A549 (cell line): ENCODE results near the gene SLIT3.

Source experiments
- EHMT2 ChIP-seq: fragments of 200-600 bp; sonication (generic); IDR thresholded peaks from 2 replicates; pipeline ENCODE4 v1.6.1; 2016; ENCODE audit warnings: antibody characterized with exemption, low read depth, mild to moderate bottlenecking, moderate library complexity
- ESRRA ChIP-seq: fragments of 150-350 bp; IDR thresholded peaks from 2 replicates; pipeline ENCODE4 v1.6.1; 2014; ENCODE audit warnings: mild to moderate bottlenecking, low read length, borderline replicate concordance
- JUNB ChIP-seq: fragments of >200 bp; sonication (Bioruptor Twin); formaldehyde crosslinking; IDR thresholded peaks from 2 replicates; pipeline ENCODE4 v1.6.1; 2016
- KDM1A ChIP-seq: fragments of 200-600 bp; sonication (generic); IDR thresholded peaks from 2 replicates; pipeline ENCODE4 v1.6.1; 2016; ENCODE audit warnings: low read depth, mild to moderate bottlenecking
- KDM5A ChIP-seq: fragments of 200-600 bp; sonication (generic); IDR thresholded peaks from 2 replicates; pipeline ENCODE4 v1.6.1; 2016; ENCODE audit warnings: antibody characterized with exemption, mild to moderate bottlenecking
- MAX ChIP-seq: IDR thresholded peaks from 2 replicates; pipeline ENCODE4 v1.6.1; 2012
- POLR2A ChIP-seq: IDR thresholded peaks from 2 replicates; pipeline ENCODE4 v1.6.1; 2012; ENCODE audit warnings: mild to moderate bottlenecking, low read length
- SREBF2 ChIP-seq: fragments of 450-650 bp; IDR thresholded peaks from 2 replicates; pipeline ENCODE4 v1.6.1; 2014; ENCODE audit warnings: mild to moderate bottlenecking, moderate library complexity
- ZFP36 ChIP-seq: fragments of 450-650 bp; IDR thresholded peaks from 2 replicates; pipeline ENCODE4 v1.6.1; 2014; ENCODE audit warnings: borderline replicate concordance; ENCODE audit not compliant: partially characterized antibody
- ZSCAN20 ChIP-seq: fragments of 250-450 bp; sonication (Bioruptor Pico); IDR thresholded peaks from 2 replicates; pipeline ENCODE4 v1.8.0; 2022; ENCODE audit warnings: mild to moderate bottlenecking, moderate library complexity
- TF ChIP-seq, protein P1 (sequence below): fragments of 250-450 bp; sonication (Bioruptor Pico); IDR thresholded peaks from 2 replicates; pipeline ENCODE4 v1.5.0; 2021; ENCODE audit warnings: mild to moderate bottlenecking, moderate library complexity, borderline replicate concordance
- TF ChIP-seq, protein P2 (sequence below): fragments of >200 bp; sonication (Bioruptor Twin); formaldehyde crosslinking; IDR thresholded peaks from 3 replicates; pipeline ENCODE4 v1.5.1; 2016
- TF ChIP-seq, protein P3 (sequence below): fragments of 200-600 bp; sonication (generic); IDR thresholded peaks from 2 replicates; pipeline ENCODE4 v1.6.1; 2016; ENCODE audit warnings: antibody characterized with exemption, mild to moderate bottlenecking, moderate library complexity

DNA sequence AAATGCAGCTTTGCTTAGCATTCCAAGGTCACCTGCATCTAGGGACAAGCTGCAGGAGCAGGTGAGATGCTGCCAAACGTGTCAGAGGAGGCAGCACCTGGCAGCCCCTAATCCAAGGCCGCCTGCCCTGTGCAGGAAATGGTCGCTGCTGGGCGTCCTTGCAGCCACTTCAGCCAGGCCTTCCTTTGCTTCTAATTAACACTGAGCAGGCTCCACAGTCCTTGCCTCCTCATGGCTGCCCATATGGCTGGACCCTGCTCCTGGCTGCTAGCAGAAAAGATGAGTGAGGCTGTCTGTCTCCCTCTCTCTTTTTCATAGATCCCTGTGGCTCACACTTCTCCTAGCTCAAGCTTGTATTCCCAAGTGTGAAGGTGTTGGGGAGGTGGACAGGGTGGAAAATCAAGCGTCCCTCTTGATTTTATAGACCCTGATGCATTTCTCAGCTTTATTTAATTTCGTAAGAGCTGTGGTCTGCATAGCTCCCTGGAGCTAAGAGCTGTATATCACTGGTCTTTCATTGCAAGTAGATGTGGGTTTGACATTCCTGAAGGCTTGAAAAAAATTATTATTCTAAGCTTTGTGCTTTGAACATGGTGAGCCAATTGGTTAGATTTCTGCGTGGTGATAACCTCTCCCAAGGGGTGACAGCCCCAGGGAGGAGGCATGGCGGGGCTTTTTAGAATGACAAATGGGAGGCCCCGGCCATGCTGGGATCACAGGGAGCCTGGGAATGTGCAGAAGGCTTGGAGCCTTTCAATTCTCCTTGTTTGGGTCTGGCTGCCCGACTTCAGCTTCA lies 193.8 kb downstream of the SLIT3 start:
- TF ChIP-seq ESRRA (no peak), ZSCAN20 (CRISPR knock-in tag) (no peak), ZFP36 (no peak), JUNB (no peak), EHMT2 (no peak), KDM5A (no peak), KDM1A (no peak), POLR2A (no peak), MAX (no peak), SREBF2 (no peak)
- TF ChIP-seq, protein P1, sequence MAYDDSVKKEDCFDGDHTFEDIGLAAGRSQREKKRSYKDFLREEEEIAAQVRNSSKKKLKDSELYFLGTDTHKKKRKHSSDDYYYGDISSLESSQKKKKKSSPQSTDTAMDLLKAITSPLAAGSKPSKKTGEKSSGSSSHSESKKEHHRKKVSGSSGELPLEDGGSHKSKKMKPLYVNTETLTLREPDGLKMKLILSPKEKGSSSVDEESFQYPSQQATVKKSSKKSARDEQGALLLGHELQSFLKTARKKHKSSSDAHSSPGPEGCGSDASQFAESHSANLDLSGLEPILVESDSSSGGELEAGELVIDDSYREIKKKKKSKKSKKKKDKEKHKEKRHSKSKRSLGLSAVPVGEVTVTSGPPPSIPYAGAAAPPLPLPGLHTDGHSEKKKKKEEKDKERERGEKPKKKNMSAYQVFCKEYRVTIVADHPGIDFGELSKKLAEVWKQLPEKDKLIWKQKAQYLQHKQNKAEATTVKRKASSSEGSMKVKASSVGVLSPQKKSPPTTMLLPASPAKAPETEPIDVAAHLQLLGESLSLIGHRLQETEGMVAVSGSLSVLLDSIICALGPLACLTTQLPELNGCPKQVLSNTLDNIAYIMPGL (CRISPR knock-in tag): no peak
- TF ChIP-seq, protein P2, sequence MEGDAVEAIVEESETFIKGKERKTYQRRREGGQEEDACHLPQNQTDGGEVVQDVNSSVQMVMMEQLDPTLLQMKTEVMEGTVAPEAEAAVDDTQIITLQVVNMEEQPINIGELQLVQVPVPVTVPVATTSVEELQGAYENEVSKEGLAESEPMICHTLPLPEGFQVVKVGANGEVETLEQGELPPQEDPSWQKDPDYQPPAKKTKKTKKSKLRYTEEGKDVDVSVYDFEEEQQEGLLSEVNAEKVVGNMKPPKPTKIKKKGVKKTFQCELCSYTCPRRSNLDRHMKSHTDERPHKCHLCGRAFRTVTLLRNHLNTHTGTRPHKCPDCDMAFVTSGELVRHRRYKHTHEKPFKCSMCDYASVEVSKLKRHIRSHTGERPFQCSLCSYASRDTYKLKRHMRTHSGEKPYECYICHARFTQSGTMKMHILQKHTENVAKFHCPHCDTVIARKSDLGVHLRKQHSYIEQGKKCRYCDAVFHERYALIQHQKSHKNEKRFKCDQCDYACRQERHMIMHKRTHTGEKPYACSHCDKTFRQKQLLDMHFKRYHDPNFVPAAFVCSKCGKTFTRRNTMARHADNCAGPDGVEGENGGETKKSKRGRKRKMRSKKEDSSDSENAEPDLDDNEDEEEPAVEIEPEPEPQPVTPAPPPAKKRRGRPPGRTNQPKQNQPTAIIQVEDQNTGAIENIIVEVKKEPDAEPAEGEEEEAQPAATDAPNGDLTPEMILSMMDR: no peak
- TF ChIP-seq, protein P3, sequence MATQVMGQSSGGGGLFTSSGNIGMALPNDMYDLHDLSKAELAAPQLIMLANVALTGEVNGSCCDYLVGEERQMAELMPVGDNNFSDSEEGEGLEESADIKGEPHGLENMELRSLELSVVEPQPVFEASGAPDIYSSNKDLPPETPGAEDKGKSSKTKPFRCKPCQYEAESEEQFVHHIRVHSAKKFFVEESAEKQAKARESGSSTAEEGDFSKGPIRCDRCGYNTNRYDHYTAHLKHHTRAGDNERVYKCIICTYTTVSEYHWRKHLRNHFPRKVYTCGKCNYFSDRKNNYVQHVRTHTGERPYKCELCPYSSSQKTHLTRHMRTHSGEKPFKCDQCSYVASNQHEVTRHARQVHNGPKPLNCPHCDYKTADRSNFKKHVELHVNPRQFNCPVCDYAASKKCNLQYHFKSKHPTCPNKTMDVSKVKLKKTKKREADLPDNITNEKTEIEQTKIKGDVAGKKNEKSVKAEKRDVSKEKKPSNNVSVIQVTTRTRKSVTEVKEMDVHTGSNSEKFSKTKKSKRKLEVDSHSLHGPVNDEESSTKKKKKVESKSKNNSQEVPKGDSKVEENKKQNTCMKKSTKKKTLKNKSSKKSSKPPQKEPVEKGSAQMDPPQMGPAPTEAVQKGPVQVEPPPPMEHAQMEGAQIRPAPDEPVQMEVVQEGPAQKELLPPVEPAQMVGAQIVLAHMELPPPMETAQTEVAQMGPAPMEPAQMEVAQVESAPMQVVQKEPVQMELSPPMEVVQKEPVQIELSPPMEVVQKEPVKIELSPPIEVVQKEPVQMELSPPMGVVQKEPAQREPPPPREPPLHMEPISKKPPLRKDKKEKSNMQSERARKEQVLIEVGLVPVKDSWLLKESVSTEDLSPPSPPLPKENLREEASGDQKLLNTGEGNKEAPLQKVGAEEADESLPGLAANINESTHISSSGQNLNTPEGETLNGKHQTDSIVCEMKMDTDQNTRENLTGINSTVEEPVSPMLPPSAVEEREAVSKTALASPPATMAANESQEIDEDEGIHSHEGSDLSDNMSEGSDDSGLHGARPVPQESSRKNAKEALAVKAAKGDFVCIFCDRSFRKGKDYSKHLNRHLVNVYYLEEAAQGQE: no peak
